Sigmoid colon (tissue), 4 donors: ENCODE measurements around the gene KRR1.

Experiments used
- EP300 ChIP-seq, 4 donors: sonication (generic); formaldehyde crosslinking; IDR thresholded peaks; one replicate each; pipeline ENCODE4 v1.6.1; 2017; ENCODE audit warnings: antibody characterized with exemption in 4 of 4
- POLR2A ChIP-seq, 2 donors: fragments of 450-650 bp; IDR thresholded peaks; one replicate each; pipeline ENCODE4 v1.6.1; 2016; ENCODE audit warnings: antibody characterized with exemption in 2 of 2, mild to moderate bottlenecking in 2 of 2, moderate library complexity in 2 of 2
- POLR2AphosphoS5 ChIP-seq, 4 donors: sonication (generic); formaldehyde crosslinking; IDR thresholded peaks; one replicate each; pipeline ENCODE4 v1.6.1; 2017; ENCODE audit warnings: antibody characterized with exemption in 4 of 4
- TF ChIP-seq, protein P1 (sequence below), 4 experiments: fragments of 450-650 bp in 3 of 4; fragments of 200-600 bp in 1 of 4; IDR thresholded peaks; one replicate each; pipeline ENCODE4 v1.5.1; 2016 to 2019; ENCODE audit warnings: antibody characterized with exemption in 4 of 4, mild to moderate bottlenecking in 3 of 4, moderate library complexity in 2 of 4

DNA sequence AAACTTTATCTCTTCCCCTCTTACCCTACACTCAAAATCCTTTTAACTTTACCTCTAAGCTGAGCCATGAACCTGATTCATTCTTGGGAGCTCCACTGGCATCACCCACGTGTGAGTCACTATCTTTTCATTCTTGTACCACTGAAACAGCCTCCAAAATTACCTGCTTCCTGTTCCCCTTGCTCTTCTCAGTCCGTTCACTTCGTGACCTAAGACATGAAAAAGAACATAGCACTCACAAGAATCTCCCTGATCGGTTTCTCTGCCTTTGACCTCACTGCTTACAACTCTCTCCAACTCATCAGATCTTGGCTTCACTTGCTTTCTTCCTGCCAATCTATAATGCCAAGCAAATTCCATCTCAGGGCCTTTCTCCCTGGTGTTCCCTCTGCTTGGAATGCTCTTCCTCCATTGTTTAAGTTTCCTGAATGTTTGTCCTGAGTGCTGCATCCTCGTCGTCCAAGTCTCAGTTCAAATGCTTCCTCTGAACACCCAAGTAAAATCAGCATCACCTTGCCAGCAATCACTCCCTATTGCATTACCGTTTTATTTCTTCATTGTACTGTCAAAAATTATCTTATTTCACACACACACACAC, 21.7 kb downstream of the KRR1 start:
- TF ChIP-seq, protein P1, sequence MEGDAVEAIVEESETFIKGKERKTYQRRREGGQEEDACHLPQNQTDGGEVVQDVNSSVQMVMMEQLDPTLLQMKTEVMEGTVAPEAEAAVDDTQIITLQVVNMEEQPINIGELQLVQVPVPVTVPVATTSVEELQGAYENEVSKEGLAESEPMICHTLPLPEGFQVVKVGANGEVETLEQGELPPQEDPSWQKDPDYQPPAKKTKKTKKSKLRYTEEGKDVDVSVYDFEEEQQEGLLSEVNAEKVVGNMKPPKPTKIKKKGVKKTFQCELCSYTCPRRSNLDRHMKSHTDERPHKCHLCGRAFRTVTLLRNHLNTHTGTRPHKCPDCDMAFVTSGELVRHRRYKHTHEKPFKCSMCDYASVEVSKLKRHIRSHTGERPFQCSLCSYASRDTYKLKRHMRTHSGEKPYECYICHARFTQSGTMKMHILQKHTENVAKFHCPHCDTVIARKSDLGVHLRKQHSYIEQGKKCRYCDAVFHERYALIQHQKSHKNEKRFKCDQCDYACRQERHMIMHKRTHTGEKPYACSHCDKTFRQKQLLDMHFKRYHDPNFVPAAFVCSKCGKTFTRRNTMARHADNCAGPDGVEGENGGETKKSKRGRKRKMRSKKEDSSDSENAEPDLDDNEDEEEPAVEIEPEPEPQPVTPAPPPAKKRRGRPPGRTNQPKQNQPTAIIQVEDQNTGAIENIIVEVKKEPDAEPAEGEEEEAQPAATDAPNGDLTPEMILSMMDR (IDR thresholded peaks at IDR 0.05): no peak
- TF ChIP-seq EP300 (IDR thresholded peaks at IDR 0.05) (no peak), POLR2A (IDR thresholded peaks at IDR 0.05) (no peak), POLR2AphosphoS5 (IDR thresholded peaks at IDR 0.05) (no peak)
